Glomerular visceral epithelial cell (primary cell): ENCODE measurements around the gene MCUB.
A peak's percentile ranks its signal among the peaks of the same experiment; 100 is the strongest.
"Not testable (repeated sequence)": the region's sequence is repeated elsewhere in the genome, so short reads cannot be mapped to it uniquely, and the experiment has no call there.

Experiments used
- DNase-seq: peaks from one replicate; pipeline ENCODE4 v3.0.0-alpha.2; 2016; ENCODE audit errors: extremely low spot score

MCUB gene, protein sequence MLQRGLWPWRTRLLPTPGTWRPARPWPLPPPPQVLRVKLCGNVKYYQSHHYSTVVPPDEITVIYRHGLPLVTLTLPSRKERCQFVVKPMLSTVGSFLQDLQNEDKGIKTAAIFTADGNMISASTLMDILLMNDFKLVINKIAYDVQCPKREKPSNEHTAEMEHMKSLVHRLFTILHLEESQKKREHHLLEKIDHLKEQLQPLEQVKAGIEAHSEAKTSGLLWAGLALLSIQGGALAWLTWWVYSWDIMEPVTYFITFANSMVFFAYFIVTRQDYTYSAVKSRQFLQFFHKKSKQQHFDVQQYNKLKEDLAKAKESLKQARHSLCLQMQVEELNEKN

DNA sequence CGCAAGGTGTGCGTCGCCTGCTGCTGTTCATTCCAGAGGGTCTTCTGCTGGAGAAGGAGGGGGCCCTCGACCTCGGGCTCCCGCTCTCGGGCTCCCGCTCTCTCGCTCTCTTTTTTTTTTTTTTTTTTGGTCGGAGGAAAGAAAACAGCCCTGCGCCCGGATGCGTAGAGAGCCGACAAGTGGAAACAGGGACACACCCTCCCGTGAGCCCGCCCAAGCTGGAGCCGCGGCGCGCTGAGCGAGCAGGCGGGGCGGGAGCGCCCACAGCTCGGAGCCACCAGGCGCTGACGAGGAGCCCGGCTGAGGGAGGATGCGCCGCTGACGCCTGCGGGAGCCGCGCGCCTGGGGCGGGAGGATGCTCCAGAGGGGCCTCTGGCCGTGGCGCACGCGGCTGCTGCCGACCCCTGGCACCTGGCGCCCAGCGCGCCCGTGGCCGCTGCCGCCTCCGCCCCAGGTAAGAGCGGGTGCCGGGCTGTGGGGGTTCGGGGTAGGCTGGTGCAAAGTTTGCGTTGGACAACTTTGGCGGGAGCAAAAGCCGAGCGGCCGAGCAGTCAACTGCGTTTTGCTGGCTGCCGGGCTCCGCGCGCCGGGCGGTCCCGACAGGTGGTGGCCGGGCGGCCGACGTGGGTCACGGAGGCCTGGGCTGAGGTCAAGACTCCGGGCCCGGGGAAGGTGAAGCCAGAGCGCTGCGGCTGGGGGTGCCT is at the start of gene MCUB:
Gene MCUB (plus strand): TSS at position 264 of the 704 bp plus-strand sequence. CDS start 92 bp downstream, at position 356.
- DNase-seq = peak; percentile 94

DNA sequence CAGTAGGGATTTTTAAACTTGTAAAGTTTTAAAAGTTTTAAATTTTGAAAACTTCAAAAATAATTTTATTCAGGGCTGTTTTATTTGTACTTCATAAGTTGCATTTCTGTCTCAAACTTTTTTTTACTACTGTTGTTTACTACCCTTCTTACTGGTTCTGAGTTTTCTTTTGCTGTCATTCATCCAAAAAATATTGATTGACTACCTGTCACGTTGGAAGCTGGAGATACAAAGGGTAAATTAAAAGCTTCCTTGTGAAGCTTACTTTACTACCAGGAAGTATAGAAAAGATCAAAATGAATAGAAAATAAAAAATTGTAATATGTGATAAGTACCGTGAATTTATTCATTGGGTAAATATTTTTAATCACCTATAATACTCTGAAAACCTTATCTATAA is 49.4 kb upstream of the MCUB start:
- no peak for DNase-seq

DNA sequence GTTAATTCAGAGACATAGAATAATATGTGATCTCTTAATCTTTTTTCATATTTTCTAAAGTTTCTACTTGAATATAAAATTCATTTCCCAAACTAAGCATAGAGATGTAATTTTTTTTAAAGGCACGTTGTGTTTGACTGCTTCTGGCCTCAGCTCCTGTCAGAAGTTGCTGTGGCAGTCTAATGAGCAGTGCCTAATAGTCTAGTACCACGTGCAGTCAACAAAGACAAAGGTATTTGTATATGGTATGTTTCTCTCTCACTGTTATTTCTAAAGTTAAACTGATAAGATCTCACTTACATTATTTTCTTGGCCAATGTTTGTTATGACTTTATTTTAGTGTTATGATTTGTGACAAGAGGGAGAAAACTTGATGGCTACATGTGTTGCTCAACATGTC is 48.6 kb upstream of the MCUB start:
- no peak for DNase-seq

DNA sequence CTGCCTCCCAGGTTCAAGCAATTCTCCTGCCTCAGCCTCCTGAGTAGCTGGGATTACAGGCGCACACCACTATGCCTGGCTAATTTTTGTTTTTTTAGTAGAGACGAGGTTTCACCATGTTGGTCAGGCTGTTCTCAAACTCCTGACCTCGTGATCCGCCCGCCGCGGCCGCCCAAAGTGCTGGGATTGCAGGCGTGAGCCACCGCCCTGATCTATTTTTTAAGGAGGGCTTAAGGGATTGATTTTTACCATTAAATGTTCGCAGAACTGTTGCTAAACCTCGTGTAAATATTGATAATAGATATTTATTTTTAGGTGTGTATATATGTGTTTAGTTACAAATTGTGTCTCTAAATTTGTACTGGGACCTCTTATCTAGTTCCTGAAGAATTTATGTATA is 46.7 kb upstream of the MCUB start:
- DNase-seq = not testable (repeated sequence)

DNA sequence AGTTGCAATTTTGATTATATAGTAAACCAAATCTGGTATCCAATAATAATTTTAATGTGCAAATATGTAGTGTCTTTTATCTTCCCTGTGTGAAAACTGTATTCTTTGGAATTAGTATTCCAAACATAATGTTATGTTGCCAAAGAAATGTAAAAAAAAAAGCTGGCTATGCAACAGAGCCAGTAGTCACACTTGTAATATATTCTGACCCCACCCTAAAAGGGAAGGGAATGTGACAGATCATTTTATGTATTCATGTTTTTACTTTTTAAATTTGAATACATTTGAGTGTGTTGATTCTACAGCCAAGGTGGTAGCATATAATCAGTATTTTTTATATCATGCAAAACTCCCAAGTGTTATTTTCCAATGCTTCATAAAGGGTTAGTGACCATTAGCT is 27.9 kb upstream of the MCUB start:
- no peak for DNase-seq

DNA sequence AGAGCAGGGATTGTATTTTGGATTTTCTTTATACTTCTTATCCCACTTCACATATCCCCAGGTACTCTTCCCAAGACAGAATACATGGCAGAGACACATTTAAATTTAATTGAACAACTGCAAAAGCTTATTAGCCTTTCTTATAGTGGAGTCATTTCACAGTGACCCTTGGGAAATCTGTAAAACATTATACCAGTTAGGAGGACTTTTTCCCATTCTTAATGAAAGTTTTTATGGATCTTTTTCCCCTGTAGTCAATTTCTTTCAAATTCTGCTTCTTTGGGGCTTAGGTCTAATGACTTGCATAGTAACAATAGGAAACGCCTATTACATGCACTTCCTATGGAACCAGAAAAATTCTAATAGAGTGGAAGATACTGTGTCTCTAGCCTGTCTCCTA is 14.6 kb upstream of the MCUB start:
- DNase-seq = no peak

DNA sequence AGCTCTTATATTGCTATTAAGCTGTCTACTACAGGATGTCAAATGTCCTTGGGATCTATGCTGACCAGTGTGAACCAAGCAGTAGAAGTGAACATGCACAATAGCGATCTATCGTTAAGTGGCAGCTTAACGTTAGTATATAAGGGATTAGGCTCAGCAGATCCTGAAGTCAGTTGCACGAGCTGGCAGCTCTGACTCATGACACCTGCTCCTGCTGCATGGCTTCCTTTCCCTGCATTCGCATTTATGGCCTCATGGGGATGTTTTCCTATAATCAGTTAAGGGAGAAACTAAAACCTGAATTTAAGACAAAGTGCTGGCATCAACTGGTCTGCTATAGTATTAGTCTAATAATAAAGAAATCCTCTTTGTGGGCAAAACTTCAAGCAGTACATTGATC is 12.7 kb upstream of the MCUB start:
- DNase-seq = no peak

DNA sequence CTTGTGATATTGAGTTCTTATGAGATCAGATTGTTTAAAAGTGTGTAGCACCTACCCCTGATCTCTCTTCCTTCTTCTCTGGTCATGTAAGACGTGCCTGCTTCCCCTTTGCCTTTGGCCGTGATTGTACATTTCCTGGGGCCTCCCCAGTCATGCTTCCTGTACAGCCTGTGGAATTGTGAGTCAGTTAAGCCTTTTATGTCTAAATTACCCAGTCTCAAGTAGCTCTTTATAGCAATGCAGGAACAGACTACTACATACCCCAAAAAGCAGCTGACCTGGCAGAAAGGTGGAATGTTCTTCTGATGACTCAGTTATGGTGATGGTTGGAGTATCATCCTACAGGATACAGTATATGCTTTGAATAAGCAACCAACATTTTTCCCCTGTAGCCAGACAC is 11.4 kb upstream of the MCUB start:
- DNase-seq = peak; percentile 70

DNA sequence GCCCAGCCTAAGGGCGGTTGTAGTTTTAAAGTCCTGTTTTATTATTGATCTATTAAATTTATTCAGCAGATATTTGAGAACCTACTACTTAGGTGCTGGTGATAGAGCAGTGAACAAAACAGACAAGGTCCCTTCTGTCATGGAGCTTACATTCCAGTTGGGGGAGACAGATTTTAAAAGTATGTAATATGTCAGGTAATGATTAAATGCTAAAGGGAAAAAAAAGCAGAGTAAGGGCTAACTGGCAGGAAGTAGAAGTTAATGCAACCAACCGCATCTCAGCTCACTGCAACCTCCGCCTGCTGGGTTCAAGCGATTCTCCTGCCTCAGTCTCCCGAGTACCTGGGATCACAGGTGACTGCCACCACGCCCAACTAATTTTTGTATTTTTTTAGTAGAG is 7.8 kb upstream of the MCUB start:
- DNase-seq = no peak

DNA sequence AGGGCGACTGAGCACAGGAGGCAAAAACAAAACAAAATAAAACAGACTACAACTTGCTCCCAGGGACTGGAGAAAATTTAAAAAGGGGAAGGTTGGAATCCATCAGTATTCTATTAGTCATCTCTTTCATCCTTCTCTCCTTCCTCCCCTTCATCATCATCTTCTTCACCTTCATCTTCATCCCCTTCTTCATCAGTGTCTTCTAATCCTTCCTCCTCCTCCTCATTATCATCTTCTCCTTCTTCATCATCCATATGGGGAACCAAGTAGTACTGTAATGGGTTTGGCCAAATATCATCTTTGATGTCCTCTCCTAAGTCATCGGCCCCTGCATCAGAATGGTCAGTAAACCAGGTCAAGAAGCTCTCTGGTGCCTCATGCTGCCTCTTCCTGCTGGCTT is 6.9 kb upstream of the MCUB start:
- no peak for DNase-seq

DNA sequence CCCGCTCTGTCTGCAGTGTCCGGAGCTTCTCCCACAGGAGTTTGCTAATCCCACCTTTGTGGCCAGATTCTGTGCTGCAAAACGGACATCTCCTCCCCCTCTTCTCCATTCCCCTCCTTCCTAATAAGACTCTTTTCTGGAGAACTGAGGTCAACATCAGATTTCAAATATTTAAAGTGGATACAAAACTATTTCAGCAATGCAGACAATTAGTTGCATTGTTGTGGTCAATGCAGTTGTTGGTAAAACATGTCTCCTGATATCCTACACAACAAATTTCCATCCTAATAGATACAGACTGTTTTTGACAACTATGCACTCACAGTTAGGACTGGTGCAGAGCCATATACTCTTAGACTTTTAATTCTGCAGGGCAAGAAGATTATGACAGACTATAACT is 5.1 kb upstream of the MCUB start:
- no peak for DNase-seq

DNA sequence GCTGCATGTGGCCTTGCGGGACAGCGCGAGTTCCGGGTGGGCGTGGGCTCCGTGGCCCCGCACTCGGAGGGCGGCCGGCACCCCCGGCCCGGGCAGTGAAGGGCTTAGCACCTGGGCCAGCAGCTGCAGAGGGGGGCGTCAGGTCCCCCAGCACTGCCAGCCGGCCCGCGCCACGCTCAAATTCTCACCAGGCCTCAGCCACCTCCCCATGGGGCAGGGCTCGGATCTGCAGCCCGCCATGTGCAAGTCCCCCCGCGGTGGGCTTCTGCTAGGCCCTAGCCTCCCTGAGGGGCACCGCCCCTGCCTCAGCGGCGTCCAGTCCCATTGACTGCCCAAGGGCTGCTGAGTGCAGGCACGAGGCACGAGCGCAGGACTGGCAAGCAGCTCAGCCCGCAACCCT is 2.6 kb upstream of the MCUB start:
- no peak for DNase-seq

DNA sequence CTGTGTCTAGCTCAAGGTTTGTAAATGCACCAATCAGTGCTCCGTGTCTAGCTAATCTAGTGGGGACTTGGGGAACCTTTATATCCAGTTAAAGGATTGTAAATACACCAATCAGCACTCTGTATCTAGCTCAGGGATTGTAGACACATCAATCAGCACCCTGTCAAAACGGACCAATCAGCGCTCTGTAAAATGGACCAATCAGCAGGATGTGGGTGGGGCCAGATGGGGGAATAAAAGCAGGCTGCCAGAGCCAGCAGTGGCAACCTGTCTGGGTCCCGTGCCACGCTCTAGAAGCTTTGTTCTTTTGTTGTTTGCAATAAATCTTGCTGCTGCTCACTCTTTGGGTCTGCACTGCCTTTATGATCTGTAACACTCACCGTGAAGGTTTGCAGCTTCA is 2.0 kb upstream of the MCUB start:
- DNase-seq = not testable (repeated sequence)

DNA sequence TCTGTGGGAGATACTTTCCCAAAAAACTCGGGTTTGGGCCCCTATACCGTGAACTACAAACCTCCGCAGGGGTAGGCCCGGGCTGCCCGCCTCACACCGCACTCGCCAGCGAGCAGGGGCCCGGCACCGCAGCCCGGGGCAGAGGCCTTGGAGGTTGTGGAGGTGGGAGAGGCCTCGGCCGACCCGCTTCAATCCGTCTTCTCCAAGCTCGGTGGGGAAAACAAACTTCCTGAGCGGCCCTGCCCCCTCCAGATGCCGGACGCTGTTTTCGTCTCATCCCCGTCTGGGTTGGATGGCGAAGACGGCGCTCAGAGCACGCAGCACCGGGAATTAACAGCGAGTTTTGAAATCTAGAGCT is 442 bp upstream of the MCUB start:
- no peak for DNase-seq

DNA sequence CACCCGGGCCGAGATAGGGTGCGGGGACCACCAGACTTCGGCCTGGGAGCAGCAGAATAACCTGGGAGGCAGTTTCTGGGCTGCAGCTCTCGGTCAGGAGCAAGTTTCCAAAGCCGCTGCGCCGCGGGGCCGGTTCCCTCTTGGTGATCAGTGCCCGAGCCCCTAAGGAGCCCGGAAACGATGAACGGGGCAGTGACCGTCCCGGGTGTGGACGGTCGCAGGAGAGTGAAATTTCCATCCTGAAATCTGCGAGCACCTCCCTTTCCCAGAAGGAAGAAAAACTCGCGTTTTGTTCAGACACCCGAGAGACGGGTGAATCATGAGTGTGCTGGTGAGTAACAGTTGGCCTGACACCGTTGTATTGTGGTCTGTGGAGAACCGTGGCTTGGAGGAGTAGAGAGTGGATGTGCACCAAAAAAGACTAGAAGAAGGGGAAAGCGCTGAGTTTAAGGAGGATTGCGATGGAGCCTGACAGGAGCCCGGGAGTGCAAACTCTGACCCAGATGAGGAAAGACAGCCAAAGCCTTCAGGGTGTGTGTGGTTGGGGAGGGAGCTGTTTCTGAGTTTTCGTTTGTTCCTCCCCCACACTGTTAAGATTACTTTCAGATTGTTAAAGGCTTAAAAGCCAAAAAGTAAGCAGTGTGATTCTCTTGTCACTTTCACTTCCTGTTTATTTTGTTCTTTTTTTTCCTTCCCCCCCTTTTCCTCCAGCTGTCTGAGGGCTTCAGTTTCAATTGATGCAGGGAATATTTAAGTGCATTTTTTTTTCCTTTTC is 828 bp downstream of the MCUB start:
- peak; percentile 73 for DNase-seq

DNA sequence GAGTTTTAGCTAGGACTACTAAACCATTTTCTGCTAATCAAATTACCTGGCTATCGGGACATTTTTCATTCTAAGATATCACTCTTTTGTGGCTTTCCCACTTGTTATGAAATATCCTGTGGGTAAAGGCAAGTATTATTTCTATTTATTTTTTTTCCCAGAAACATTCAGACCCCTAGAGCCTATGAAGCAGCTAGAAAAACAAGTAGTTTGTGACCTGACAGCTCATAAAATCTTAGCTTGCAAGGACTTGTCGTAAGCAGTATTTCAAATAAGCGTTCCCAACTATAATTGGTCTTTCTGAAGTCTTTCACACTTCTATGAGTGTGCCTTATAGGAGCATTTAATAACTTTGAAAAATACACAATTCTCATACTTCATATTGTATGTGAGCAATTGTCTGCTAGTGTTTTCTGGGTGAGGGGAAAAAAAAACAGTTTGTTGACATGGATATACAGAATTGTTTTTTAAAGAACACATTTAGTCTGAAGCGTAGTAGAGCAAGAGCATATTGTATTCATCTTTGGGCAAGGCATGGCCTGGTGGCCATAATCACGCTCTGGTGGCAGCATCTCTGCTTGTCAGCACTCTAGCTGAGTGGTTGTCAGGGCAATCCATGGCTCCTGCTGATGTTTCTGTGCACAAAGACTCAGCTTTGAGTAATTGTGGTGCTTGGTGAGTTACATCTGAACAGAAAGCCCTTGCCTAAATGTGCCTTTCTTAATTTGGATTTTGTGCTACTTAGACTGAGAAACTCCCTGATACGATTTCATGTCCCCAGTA is 2.6 kb downstream of the MCUB start:
- no peak for DNase-seq

DNA sequence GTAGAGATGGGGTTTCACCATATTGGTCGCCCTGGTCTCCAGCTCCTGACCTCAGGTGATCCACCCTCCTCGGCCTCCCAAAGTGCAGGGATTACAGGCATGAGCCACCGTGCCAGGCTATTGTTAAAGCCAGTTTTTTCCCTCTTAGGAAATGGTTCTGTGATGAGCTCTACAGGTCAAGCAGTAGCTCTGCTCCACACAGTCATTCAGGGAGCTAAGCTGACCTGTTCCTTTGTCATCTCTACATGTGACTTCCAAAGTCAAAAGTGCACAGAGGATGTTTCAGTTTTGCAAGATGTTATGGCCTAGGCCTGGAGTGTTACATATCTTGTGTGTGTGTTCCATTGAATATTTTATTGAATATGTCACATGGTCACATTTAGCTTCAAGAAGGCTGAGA is 11.4 kb downstream of the MCUB start:
- no peak for DNase-seq

DNA sequence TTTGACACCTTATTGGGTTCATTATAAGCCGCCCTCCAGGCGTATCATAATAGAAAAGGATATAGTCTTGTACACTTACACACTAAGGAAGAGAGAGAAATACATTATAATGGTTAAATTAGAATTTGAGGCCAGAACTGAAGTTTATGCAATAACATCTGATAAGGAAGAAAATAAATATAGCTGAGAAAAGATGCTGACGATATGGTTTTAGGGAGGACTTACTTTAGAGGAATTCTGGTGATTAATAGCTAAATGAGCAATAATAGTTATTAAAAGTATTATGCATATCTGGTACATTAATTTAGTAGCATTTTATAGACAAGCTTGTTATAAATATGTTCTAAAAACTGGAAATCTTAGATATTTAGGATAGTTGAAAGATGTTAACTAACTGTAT is 12.1 kb downstream of the MCUB start:
- no peak for DNase-seq

DNA sequence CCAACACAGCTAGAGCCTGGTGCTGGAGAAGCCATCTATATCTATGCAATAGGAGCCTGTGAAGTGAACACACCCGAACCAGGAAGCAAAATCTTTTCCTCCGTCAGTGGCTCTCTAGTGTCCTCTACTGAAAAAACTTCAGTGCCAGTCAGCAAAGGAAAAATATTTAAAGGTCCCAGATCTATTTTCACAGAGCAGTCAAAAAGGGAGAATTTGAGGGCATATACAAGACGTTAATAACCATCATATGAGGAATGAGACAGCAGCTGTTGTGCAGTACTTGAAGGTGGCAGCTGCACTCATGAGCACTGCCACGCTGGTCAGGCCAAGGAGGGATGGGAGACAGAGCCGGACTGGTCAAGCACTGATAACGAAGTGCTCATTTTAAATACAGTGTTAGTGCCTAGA is 14.4 kb downstream of the MCUB start:
- no peak for DNase-seq

DNA sequence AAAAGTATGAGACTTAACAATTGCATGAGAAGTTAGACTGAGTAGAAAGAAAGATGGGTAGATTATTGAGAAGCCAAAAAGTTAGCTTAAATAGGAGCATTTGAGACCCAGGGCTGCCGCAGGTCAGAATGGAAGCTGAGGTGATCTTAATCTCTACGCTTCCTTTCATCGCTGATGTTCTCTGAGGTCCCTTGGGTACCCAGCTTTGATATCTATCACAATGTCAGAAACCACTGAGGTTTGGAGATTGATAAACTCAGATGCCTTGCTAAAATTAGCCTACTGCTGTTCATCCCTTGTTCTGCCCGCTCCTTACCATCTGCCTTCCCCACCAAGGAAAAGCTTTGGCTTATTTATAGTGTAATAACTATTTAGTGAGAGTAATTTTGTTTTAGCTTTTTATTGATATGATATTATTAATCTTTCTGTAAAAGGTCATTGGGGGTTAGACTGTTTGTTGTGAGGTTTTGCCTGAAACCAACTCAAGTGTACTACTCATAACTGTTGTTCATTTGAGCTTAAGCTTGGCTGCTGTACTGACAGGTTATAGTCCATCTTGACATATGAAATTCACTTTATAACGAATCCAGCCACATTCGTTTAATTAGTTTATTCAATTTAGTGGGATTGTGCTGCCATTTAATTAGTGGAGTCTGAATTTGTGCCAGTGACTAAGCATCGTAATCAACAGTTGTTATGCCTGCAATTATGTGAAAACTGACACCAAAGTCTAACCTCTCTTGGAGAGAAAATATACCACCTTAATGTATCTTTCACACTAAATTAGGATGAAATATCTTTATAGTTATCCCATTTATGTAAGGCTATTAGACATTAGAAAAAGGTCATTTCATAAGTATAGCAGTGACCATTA is 15.1 kb downstream of the MCUB start:
- no peak for DNase-seq

DNA sequence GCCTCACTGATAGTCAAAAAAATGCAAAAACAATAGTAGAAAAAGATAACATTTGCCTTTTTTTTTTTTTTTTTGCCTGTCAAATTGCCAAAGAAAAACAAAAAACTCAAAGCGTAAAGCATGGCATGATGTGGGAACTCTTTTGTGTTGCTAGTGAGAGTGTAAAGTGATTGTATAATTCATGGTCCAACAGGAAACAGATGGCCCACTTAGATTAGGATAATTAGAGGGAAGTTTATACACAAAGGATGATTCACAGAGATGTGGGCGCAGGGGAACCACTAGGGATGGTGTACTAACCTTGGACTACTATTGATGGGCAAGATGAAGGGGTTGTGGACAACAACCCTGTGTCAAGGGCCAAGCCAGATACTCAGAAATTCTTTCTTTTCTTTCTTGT is 16.4 kb downstream of the MCUB start:
- DNase-seq = no peak
